Activated naive CD4-positive, alpha-beta T cell treated with anti-CD3 and anti-CD28 coated beads for 36 hours (primary cell): Measurements from ENCODE around the gene OR11A1. TPM values are rescaled to one million over a fixed set of nuclear protein-coding genes. Genes with fewer than 3 reads are reported as not detected.

ENCODE experiments used
- CTCF ChIA-PET: fragments of 350-600 bp; sonication (Branson Sonifier 250); formaldehyde crosslinking; loops from one replicate; lab custom pipeline; 2021; ENCODE audit warnings: antibody characterized with exemption; lab: Charles Lee
- DNase-seq: peaks from one replicate; pipeline ENCODE4 v3.0.0-alpha.2; 2020
- H3K27ac Mint-ChIP-seq: one replicate; pipeline ENCODE4 v1.8.0; 2021; ENCODE audit warnings: mild to moderate bottlenecking, mixed read lengths
- H3K27me3 Mint-ChIP-seq: one replicate; pipeline ENCODE4 v1.8.0; 2021; ENCODE audit warnings: low read depth, mixed read lengths
- H3K36me3 Mint-ChIP-seq: one replicate; pipeline ENCODE4 v1.8.0; 2021; ENCODE audit warnings: low read depth, mixed read lengths
- H3K4me1 Mint-ChIP-seq: one replicate; pipeline ENCODE4 v1.8.0; 2021; ENCODE audit warnings: low read depth, mixed read lengths
- H3K4me3 Mint-ChIP-seq: one replicate; pipeline ENCODE4 v1.8.0; 2021; ENCODE audit warnings: mild to moderate bottlenecking, moderate library complexity, mixed read lengths
- H3K9me3 Mint-ChIP-seq: one replicate; pipeline ENCODE4 v1.8.0; 2021; ENCODE audit warnings: mixed read lengths
- intact Hi-C: fragments of 100-400 bp; cut with micrococcal nuclease; formaldehyde crosslinking; loops from one replicate; pipeline ENCODE4 v1.15.1; 2023
- total RNA-seq, 2 experiments: library from RNA; stranded (reverse); gene quantifications; one replicate each; pipeline ENCODE4 v1.2.3, GENCODE V29; 2021

The OR11A1 gene
- total RNA-seq, 2 experiments from 2014 or later, result not detected

DNA sequence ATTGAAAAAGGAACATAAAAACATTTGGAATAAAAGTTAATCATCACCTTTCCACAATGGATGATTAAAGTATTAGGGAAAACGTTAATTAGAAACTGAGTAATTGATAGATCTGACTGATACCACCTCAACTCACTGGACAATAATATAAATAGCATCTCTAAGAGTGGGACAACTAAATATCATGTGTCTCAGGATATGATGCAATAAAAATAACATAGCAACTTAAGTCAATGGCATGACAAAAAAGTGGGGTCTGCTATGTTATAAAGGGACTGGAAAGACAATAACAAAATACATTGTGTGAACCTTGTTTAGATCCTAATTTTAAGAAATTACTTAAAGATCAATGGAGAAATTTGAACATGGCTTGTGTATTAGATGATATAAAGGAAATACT lies 31.8 kb downstream of the OR11A1 start:
- intact Hi-C loops, result no loop called here
- H3K4me3 Mint-ChIP-seq, result no peak overlapping the region
- CTCF ChIA-PET, result no interaction called here
- no peaks in the 10 kb centered on the region for H3K36me3 Mint-ChIP-seq
- DNase-seq, result no peak
- H3K9me3 Mint-ChIP-seq, result no peaks in the 10 kb centered on the region
- peaks cover 4% of the 10 kb centered on the region for H3K4me1 Mint-ChIP-seq
- H3K27me3 Mint-ChIP-seq, result peaks cover 43% of the 10 kb centered on the region
- no peak overlapping the region for H3K27ac Mint-ChIP-seq

DNA sequence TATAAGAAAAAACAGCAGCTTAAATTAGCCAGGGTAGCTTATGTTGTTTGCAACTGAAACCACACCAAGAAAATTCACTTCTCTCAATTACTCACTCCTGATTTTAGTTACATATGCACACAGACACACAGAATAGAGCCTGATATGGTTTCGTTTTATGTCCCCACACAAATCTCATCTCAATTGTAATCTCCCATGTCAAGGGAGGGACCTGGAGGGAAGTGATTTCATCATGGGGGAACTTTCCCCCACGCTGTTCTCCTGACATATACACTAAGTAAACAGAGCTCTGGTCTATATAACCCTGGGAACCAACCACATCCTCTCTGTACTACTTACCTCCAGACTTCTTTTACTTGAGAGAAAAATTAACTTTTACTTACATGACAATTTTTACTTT lies 32.3 kb downstream of the OR11A1 start:
- DNase-seq, result peak; percentile 10
- H3K27me3 Mint-ChIP-seq, result peaks cover 44% of the 10 kb centered on the region

DNA sequence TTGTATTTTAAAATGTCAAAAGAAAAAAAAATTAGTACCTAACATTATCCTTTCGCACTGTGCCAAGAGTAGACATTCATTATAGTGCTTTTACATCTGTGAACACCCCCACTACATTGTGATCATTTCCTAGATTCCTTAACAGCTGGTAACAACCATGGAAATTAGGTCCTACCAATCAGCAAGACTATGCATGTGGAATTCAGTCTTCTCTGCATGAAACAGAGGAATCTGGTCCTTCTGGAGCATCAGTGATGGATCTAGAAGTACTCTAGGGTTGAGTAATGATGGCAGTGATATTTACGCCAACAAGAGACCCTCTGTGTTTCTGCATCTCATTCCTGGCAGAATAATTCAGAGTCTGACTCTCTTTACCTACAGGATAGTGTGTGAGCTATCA lies 32.7 kb downstream of the OR11A1 start:
- intact Hi-C loops, result no loop called here
- H3K36me3 Mint-ChIP-seq, result no peaks in the 10 kb centered on the region
- no peaks in the 10 kb centered on the region for H3K9me3 Mint-ChIP-seq
- peaks cover 4% of the 10 kb centered on the region for H3K4me1 Mint-ChIP-seq
- CTCF ChIA-PET, result no interaction called here
- H3K4me3 Mint-ChIP-seq, result no peak overlapping the region
- no peak for DNase-seq
- H3K27ac Mint-ChIP-seq, result no peak overlapping the region
- peaks cover 43% of the 10 kb centered on the region for H3K27me3 Mint-ChIP-seq

More for the DNA sequence above, 32.3 kb downstream of the OR11A1 start:
- no peaks in the 10 kb centered on the region for H3K9me3 Mint-ChIP-seq
- CTCF ChIA-PET, result no interaction called here
- no peak overlapping the region for H3K4me3 Mint-ChIP-seq
- H3K27ac Mint-ChIP-seq, result no peak overlapping the region
- H3K36me3 Mint-ChIP-seq, result no peaks in the 10 kb centered on the region
- H3K4me1 Mint-ChIP-seq, result peaks cover 4% of the 10 kb centered on the region
- intact Hi-C loops, result no loop called here

DNA sequence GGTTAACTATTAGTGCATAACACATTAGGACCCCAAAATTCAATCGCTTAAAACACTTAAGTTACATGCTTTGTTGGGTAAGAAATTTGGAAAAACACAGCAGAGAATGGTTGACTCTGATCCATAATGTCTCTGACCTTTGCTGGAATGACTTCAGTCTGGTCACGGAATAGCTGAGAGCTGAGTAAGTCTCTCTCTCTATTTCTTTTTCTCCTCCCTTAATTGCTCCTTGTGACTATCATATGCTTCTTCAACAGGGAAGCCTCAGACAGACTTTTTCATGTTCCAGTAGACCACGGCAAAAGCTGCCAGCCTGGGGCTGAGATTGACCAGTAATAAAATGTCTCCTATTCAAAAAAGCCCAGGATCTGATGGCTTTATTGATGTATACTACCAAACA lies 37.4 kb downstream of the OR11A1 start:
- H3K27me3 Mint-ChIP-seq, result peaks cover 34% of the 10 kb centered on the region
- H3K4me3 Mint-ChIP-seq, result no peak overlapping the region
- CTCF ChIA-PET, result no interaction called here
- H3K27ac Mint-ChIP-seq, result no peak overlapping the region
- H3K36me3 Mint-ChIP-seq, result no peaks in the 10 kb centered on the region
- no peaks in the 10 kb centered on the region for H3K9me3 Mint-ChIP-seq
- peaks cover under 1% of the 10 kb centered on the region for H3K4me1 Mint-ChIP-seq
- no peak for DNase-seq
- intact Hi-C loops, result no loop called here

DNA sequence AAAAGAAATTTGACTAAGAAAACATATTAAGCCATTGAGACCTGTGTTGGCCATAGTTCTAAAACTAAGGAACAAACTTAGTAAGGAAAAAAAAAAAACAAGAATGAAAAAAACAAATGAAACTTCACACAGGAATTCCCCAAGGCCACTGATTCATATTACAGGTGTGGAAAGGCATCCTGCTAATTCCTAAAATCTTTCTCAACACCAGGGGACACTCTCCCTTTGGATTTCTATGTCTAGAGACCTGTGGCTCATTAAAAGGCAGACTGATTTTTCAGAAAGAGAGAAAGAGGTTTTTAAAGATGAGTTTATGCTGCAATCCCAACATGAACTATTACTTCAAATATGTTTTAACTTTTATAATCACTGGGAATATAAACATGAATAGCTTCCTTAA lies 42.3 kb downstream of the OR11A1 start, which contains the start of gene OR12D1:
TSS of gene OR12D1 (plus strand) at position 341 of the 400 bp plus-strand sequence.
- Mint-ChIP-seq H3K27me3 (peaks cover 49% of the 10 kb centered on the region), H3K9me3 (peaks cover 13% of the 10 kb centered on the region), H3K36me3 (no peaks in the 10 kb centered on the region), H3K27ac (no peak within 1 kb of the TSS), H3K4me3 (no peak within 1 kb of the TSS), H3K4me1 (no peaks in the 10 kb centered on the region)
- DNase-seq, result no peak
- CTCF ChIA-PET, result no interaction called here
- intact Hi-C loops, result no loop called here

DNA sequence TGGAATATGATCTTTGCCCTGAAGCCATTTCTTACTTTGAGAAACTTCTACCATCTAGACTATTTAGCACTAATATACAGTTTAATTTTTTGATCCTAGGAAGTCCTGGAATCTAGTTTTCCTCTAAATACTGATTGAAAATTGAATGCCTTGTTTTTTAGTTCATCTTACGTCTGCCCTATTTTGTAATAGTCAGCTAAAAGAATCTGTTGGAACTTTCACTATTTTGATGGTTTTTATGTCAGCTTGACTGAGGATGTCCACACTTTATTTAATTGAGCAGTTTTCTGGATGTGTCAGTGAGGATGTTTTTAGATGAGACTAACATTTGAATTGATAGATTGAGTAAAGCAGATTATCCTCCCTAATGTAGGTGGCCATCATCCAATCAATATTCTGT lies 53.1 kb downstream of the OR11A1 start:
- Mint-ChIP-seq H3K27ac (no peak overlapping the region), H3K27me3 (peaks cover 47% of the 10 kb centered on the region), H3K4me1 (no peaks in the 10 kb centered on the region), H3K4me3 (no peak overlapping the region), H3K9me3 (peaks cover 5% of the 10 kb centered on the region), H3K36me3 (no peaks in the 10 kb centered on the region)
- no peak for DNase-seq
- intact Hi-C loops, result no loop called here
- CTCF ChIA-PET, result no interaction called here

DNA sequence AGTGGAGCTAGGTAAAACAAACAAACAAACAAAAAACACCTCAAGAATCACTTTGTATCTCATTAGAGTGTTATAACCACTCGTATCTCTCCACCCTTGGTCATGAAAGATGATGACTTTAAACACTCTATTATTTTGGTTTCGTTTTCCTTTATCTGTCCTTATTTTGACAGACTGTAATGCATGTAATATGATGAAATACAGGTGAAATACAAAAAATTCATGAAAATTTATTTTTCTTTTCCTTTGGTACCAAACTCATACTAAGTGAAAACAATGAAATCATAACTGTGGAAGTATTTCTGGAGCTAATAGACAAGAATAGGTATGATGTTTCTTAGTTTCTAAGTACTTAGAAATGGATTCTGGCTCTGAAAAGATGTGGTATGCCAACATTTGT lies 57.3 kb downstream of the OR11A1 start:
- intact Hi-C loops, result no loop called here
- Mint-ChIP-seq H3K4me3 (no peak overlapping the region), H3K36me3 (no peaks in the 10 kb centered on the region), H3K9me3 (no peaks in the 10 kb centered on the region), H3K27me3 (peaks cover 32% of the 10 kb centered on the region), H3K4me1 (no peaks in the 10 kb centered on the region), H3K27ac (no peak overlapping the region)
- DNase-seq, result no peak
- CTCF ChIA-PET, result interaction anchor here (0.6 kb wide), 1 partner anchor 266 kb away, joined by 3 read pairs; no protein-coding TSS in a partner anchor

DNA sequence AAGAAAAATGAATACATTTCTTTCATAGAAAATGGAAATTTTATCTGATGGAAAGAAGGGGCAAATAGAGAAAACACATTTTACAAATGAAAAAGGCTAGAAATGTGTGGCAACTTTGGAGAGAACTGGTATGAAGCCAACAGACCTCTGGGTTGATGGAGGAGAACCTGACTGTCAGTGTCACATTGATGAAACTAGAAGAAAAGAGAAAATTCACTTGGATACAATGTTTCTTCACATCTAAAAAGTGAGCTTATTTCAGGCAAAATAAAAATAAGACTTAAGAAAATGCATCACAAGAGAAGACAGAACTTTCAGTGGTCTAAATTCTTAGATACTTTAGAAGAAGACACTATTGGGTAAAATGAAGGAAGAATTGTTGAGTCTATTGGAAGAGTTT lies 61.5 kb downstream of the OR11A1 start, which contains the start of gene OR12D2:
TSS of gene OR12D2 (plus strand) at position 301 of the 400 bp plus-strand sequence. CDS start 1,069 bp downstream, outside the sequence.
- Mint-ChIP-seq H3K9me3 (no peaks in the 10 kb centered on the region), H3K4me1 (no peaks in the 10 kb centered on the region)

DNA sequence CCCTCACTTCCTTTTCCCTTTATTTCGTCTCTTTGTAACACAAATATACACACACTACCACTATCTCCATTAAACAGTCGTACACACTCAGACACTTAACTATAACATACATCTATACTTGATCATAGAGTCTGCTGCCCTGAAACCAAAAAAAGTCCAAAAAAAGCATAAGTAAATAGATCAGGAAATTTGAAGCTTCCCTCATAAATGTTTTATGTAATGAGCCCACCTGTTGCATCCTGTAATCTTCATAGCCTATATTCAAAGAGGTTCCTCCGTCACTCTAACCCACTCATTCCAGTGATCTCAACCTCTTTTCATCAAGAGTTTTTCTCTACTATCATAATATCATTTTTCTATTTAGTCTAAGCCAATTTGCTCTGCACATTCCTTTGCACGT lies 68.3 kb downstream of the OR11A1 start:
- no peak for DNase-seq
- no peaks in the 10 kb centered on the region for H3K36me3 Mint-ChIP-seq
- H3K9me3 Mint-ChIP-seq, result no peaks in the 10 kb centered on the region
- H3K4me3 Mint-ChIP-seq, result no peak overlapping the region
- H3K4me1 Mint-ChIP-seq, result no peaks in the 10 kb centered on the region
- intact Hi-C loops, result no loop called here
- H3K27me3 Mint-ChIP-seq, result peaks cover 22% of the 10 kb centered on the region
- H3K27ac Mint-ChIP-seq, result no peak overlapping the region
- CTCF ChIA-PET, result no interaction called here

More for the DNA sequence above, 61.5 kb downstream of the OR11A1 start, which contains the start of gene OR12D2:
- peaks cover 30% of the 10 kb centered on the region for H3K27me3 Mint-ChIP-seq
- DNase-seq, result no peak
- no peaks in the 10 kb centered on the region for H3K36me3 Mint-ChIP-seq
- CTCF ChIA-PET, result interaction anchor here (1.4 kb wide), 1 partner anchor 258 kb away, joined by 3 read pairs; no protein-coding TSS in a partner anchor
- H3K27ac Mint-ChIP-seq, result no peak within 1 kb of the TSS
- no peak within 1 kb of the TSS for H3K4me3 Mint-ChIP-seq
- intact Hi-C loops, result no loop called here

DNA sequence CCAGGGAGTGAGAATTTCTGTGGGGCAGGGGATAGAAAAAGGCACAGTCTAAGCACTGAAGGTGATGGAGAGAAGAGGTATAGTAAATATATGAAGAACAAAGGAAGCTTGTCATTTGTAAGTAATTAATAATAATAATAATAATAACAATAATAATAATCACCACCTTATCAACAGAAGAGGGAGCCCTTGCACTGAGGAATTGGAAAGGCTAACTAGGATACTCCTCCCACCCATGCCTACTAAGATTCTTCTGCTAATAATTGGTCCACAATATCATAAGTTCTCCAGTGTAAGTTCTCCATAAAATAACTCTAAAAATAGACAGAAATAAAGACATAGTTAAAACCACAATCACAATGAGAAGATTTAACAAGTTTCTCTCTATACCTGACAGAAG lies 80.9 kb downstream of the OR11A1 start:
- Mint-ChIP-seq H3K36me3 (no peaks in the 10 kb centered on the region), H3K4me1 (no peaks in the 10 kb centered on the region)
- CTCF ChIA-PET, result interaction anchor here (1.6 kb wide), 1 partner anchor 275 kb away, joined by 3 read pairs; no protein-coding TSS in a partner anchor

More for the DNA sequence above, 80.9 kb downstream of the OR11A1 start:
- peaks cover 17% of the 10 kb centered on the region for H3K27me3 Mint-ChIP-seq
- intact Hi-C loops, result loop anchor here (2.0 kb wide), 1 partner anchor 213 kb away; no protein-coding TSS in a partner anchor
- no peak for DNase-seq
- H3K9me3 Mint-ChIP-seq, result no peaks in the 10 kb centered on the region
- no peak overlapping the region for H3K27ac Mint-ChIP-seq
- no peak overlapping the region for H3K4me3 Mint-ChIP-seq

Other genes with a start within 250 kb of the OR11A1 start
- gene OR14J1, start 155.4 kb downstream of the OR11A1 start, total RNA-seq, result not detected
- not detected for gene OR5V1, start 88.2 kb downstream of the OR11A1 start, total RNA-seq
- not detected for gene OR12D3, start 81.8 kb downstream of the OR11A1 start, total RNA-seq
- not detected for gene OR12D2, start 61.4 kb downstream of the OR11A1 start, total RNA-seq
- gene OR12D1, start 42.1 kb downstream of the OR11A1 start, total RNA-seq, result not detected
- gene OR10C1, start 17.8 kb downstream of the OR11A1 start, total RNA-seq, result not detected
- not detected for gene OR2H1, start 84 bp upstream of the OR11A1 start, total RNA-seq
- gene MAS1L, start 30.9 kb upstream of the OR11A1 start, total RNA-seq, result not detected
- under 1 TPM in 1 of 2 experiments, not detected in 1; 0.31 TPM for gene UBD, start 102.7 kb upstream of the OR11A1 start, total RNA-seq
- gene OR2H2, start 128.1 kb upstream of the OR11A1 start, total RNA-seq, result not detected
- gene GABBR1, start 176.1 kb upstream of the OR11A1 start, total RNA-seq, result 10 to 100 TPM in 1 of 2 experiments, 1 to 10 TPM in 1; 8.0 to 11.2 TPM
- gene MOG, start 200.0 kb upstream of the OR11A1 start, total RNA-seq, result not detected
- gene ZFP57, start 224.1 kb upstream of the OR11A1 start, total RNA-seq, result not detected